CD4-positive, CD25-positive, alpha-beta regulatory T cell (primary cell): ENCODE results near the gene HARBI1. TPM values are rescaled to one million over a fixed set of nuclear protein-coding genes. Genes with fewer than 3 reads are reported as not detected.

Source experiments
- ATAC-seq, 2 donors: fragments of 150-1000 bp; cut with Tn5 transposase; one replicate each; pipeline ENCODE4 v1.10.0; 2021; ENCODE audit warnings: low read depth in 2 of 2, moderate number of reproducible peaks in 2 of 2, moderate library complexity in 1 of 2
- DNase-seq, 3 donors: peaks; one replicate each; pipeline versions ENCODE4 v3.0.0 to v3.0.0-alpha.2; 2012 to 2022; ENCODE audit warnings: mixed read lengths in 1 of 3
- H3K27ac ChIP-seq: one replicate; pipeline ENCODE4 v1.7.0; 2013; ENCODE audit warnings: mild to moderate bottlenecking, low read length; ENCODE audit not compliant: insufficient read depth, poor library complexity, severe bottlenecking
- H3K27me3 ChIP-seq: one replicate; pipeline ENCODE4 v1.7.0; 2013; ENCODE audit warnings: low read length; ENCODE audit not compliant: control insufficient read depth, insufficient read depth
- H3K36me3 ChIP-seq: one replicate; pipeline ENCODE4 v1.7.0; 2013; ENCODE audit warnings: mild to moderate bottlenecking, low read length, moderate library complexity; ENCODE audit not compliant: control insufficient read depth, insufficient read depth
- H3K4me1 ChIP-seq: 2 replicates; pipeline ENCODE4 v1.7.0; 2013; ENCODE audit warnings: mild to moderate bottlenecking, low read length; ENCODE audit not compliant: insufficient read depth, control insufficient read depth, poor library complexity, severe bottlenecking
- H3K4me3 ChIP-seq: one replicate; pipeline ENCODE4 v1.7.0; 2013; ENCODE audit warnings: low read depth, mild to moderate bottlenecking, low read length, moderate library complexity
- H3K9me3 ChIP-seq, 2 experiments: 1 replicate in 1 of 2; 2 replicates in 1 of 2; pipeline ENCODE4 v1.7.0; 2013; ENCODE audit warnings: low read length in 2 of 2, mild to moderate bottlenecking in 1 of 2, moderate library complexity in 1 of 2; ENCODE audit not compliant: control insufficient read depth in 2 of 2
- H3K27ac Mint-ChIP-seq, 3 donors: one replicate each; pipeline ENCODE4 v1.8.0; 2020 to 2022; ENCODE audit warnings: mild to moderate bottlenecking in 3 of 3, mixed read lengths in 3 of 3, moderate library complexity in 2 of 3
- H3K27me3 Mint-ChIP-seq: one replicate; pipeline ENCODE4 v1.8.0; 2022; ENCODE audit warnings: mild to moderate bottlenecking, mixed read lengths
- H3K36me3 Mint-ChIP-seq: one replicate; pipeline ENCODE4 v1.8.0; 2020; ENCODE audit warnings: mixed read lengths
- H3K4me1 Mint-ChIP-seq, 4 donors: one replicate each; pipeline ENCODE4 v1.8.0; 2020 to 2022; ENCODE audit warnings: mixed read lengths in 4 of 4, mild to moderate bottlenecking in 1 of 4
- H3K4me3 Mint-ChIP-seq, 4 donors: one replicate each; pipeline ENCODE4 v1.8.0; 2020 to 2022; ENCODE audit warnings: mild to moderate bottlenecking in 4 of 4, mixed read lengths in 4 of 4, moderate library complexity in 3 of 4
- H3K9me3 Mint-ChIP-seq, 7 donors: one replicate each; pipeline ENCODE4 v1.8.0; 2020 to 2022; ENCODE audit warnings: mixed read lengths in 7 of 7, mild to moderate bottlenecking in 3 of 7, moderate library complexity in 2 of 7
- polyA plus RNA-seq, 4 donors: library from polyadenylated mRNA; unstranded; fragments of 300-500 nt; fragmentation: Illumina TruSeq; gene quantifications; one replicate each; pipeline ENCODE4 v1.2.3, GENCODE V29; 2021
- total RNA-seq: library from RNA; stranded (reverse); gene quantifications from one replicate; pipeline ENCODE4 v1.2.3, GENCODE V29; 2022

The HARBI1 gene
- total and polyA plus RNA-seq, 5 donors from 2014 or later = 8.4 to 19.2 (median 10.2) TPM

DNA sequence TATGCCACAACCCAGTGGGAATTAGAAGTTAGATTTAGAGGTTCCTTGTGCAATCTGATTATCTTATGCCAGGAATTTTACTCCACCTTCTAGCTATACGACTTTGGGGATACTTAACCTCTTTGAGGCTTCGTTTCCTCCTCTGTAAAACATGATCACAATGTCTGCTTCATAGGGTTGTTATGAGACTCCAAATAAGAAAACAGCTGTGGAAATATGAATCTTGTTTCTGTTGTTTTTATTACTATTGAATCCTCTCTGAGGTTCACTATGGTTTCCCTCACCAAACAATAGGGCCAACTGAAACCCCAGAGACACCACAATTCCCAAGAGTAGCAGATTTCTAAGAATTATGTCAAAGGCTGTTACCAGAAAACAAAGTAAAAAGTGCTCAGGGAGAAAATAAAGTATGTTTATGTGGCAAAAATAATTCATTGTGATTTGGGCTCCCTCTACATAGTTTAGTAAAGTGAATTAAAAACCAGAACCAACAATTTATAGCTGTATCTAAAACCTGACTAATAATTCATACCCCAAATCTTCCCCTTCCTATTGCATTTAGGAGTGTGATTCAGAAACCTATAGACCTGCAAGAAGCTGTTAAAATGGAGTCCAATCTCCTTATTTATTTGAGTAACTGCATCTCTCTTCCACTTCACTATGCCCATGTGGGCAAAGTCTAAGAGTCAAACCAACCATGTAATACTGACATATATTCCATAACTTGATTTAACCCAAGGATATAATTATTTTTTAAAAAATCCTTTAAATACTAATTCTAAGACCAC is 61.6 kb downstream of the HARBI1 start:
- peaks cover 27% of the 10 kb centered on the region for H3K4me1 ChIP-seq
- Mint-ChIP-seq H3K36me3 (peaks cover 5% of the 10 kb centered on the region), H3K4me1 (peaks cover 30 to 68% (median 58%) of the 10 kb centered on the region in 4 donors), H3K27ac (peak overlapping the region in 2 of 3 donors; percentile 9 to 68), H3K9me3 (no peaks in the 10 kb centered on the region), H3K27me3 (no peaks in the 10 kb centered on the region), H3K4me3 (peak overlapping the region in 1 of 4 donors; percentile 59)
- peak in 1 of 3 donors; percentile 55 for DNase-seq
- no peak overlapping the region for H3K27ac ChIP-seq
- ATAC-seq = no peak
- peaks cover 2% of the 10 kb centered on the region for H3K36me3 ChIP-seq
- no peaks in the 10 kb centered on the region for H3K27me3 ChIP-seq
- H3K9me3 ChIP-seq = no peaks in the 10 kb centered on the region
- H3K4me3 ChIP-seq = no peak overlapping the region

DNA sequence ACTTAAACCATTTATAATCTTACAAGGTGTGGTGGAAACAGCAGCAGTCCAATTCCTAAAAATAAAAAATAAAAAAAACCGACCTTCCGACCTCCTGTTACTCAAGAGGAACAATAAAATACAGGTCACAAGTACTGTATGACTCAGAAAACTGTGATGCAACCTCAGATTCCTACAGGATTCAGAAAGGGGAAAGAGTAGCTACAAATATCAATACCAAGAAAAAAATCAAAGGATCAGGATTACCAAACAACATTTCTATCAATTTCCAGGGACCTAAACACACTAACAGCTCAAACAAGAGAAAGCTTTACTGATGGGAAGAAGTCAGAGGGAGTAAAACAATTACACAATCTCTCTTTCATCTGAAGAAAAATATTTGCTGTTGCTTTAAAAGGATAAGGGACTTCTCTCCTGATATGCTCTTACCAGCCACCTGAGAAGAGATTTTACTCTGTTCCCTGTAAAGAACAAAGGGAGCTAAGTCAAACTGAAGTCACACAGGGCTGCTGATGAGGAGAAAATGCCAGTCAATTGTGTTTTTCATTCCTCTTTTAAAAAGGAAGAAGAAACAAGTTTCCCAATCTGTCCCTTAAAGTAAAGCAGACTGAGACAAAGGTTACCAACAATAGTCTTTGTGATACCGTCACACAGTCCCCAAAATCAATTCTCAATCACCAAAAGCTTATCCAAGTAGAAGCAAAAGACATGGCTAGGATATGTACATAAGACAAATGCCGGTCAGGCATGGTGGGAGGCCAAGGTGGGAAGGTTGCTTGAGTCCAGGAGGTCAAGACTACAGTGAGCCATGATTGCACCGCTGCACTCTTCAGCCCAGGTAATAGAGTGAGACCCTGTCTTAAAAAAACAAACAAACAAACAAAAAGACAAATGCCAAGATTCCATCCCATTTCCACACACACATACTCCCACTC is 62.5 kb downstream of the HARBI1 start:
- no peaks in the 10 kb centered on the region for H3K9me3 Mint-ChIP-seq
- Histone ChIP-seq H3K9me3 (no peaks in the 10 kb centered on the region), H3K4me1 (peaks cover 24% of the 10 kb centered on the region), H3K4me3 (no peak overlapping the region), H3K36me3 (peaks cover 2% of the 10 kb centered on the region), H3K27ac (no peak overlapping the region), H3K27me3 (no peaks in the 10 kb centered on the region)
- H3K27me3 Mint-ChIP-seq = no peaks in the 10 kb centered on the region
- H3K27ac Mint-ChIP-seq = peak overlapping the region in 2 of 3 donors; percentile 11 to 51
- H3K36me3 Mint-ChIP-seq = peaks cover 5% of the 10 kb centered on the region
- DNase-seq = no peak
- no peak for ATAC-seq
- peaks cover 31 to 68% (median 59%) of the 10 kb centered on the region in 4 donors for H3K4me1 Mint-ChIP-seq
- peak overlapping the region in 2 of 4 donors; percentile 52 to 59 for H3K4me3 Mint-ChIP-seq

DNA sequence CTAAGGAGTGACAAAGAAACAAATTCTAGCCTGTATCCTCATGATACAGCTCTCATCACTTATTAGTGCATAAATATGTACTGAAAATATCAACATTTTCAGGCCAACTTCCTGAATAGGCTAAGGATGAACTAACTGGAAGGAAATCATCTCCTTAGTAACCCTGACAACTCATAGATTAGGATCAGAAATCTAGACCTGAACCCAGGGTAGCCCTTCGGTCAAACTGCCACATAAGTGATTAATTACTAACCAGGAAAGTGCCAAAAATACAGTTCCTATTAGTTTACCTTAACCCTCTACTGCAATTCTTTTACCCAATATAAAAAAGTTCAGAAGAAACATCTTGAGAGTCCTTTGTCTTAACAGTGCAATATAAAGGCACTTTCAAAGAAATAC is 63.2 kb downstream of the HARBI1 start:
- H3K4me3 Mint-ChIP-seq = peak overlapping the region in 1 of 4 donors; percentile 28
- DNase-seq (no peak), ATAC-seq (no peak)
- peaks cover 5% of the 10 kb centered on the region for H3K36me3 Mint-ChIP-seq
- Histone ChIP-seq H3K4me1 (peaks cover 17% of the 10 kb centered on the region), H3K9me3 (no peaks in the 10 kb centered on the region), H3K27me3 (no peaks in the 10 kb centered on the region), H3K36me3 (peaks cover 2% of the 10 kb centered on the region), H3K27ac (no peak overlapping the region), H3K4me3 (no peak overlapping the region)
- no peaks in the 10 kb centered on the region for H3K9me3 Mint-ChIP-seq
- peak overlapping the region in 1 of 3 donors; percentile 11 for H3K27ac Mint-ChIP-seq
- no peaks in the 10 kb centered on the region for H3K27me3 Mint-ChIP-seq
- H3K4me1 Mint-ChIP-seq = peaks cover 35 to 65% (median 56%) of the 10 kb centered on the region in 4 donors

Other genes with a start within 250 kb of the HARBI1 start
- 6.1 TPM for gene MDK, start 235.6 kb downstream of the HARBI1 start, total RNA-seq
- gene MDK, start 235.6 kb downstream of the HARBI1 start, polyA plus RNA-seq = not detected
- gene CHRM4, start 225.5 kb downstream of the HARBI1 start, total RNA-seq = 2.8 TPM
- 1 to 10 TPM in 1 of 4 donors, under 1 TPM in 2, not detected in 1; 0.15 to 1.1 (median 0.84) TPM for gene CHRM4, start 225.5 kb downstream of the HARBI1 start, polyA plus RNA-seq
- 61.0 TPM for gene AMBRA1, start 23.2 kb downstream of the HARBI1 start, total RNA-seq
- 10 to 100 TPM in 3 of 4 donors, 1 to 10 TPM in 1; 8.2 to 18.3 (median 12.0) TPM for gene AMBRA1, start 23.2 kb downstream of the HARBI1 start, polyA plus RNA-seq
- 135 TPM for gene ATG13, start 326 bp upstream of the HARBI1 start, total RNA-seq
- 10 to 100 TPM; 69.0 to 88.8 (median 76.8) TPM for gene ATG13, start 326 bp upstream of the HARBI1 start, polyA plus RNA-seq
- gene ARHGAP1, start 83.4 kb upstream of the HARBI1 start, total RNA-seq = 72.5 TPM
- 10 to 100 TPM; 46.6 to 63.6 (median 51.1) TPM for gene ARHGAP1, start 83.4 kb upstream of the HARBI1 start, polyA plus RNA-seq
- 12.4 TPM for gene ZNF408, start 83.8 kb upstream of the HARBI1 start, total RNA-seq
- gene ZNF408, start 83.8 kb upstream of the HARBI1 start, polyA plus RNA-seq = 10 to 100 TPM in 1 of 4 donors, 1 to 10 TPM in 3; 6.3 to 12.9 (median 8.0) TPM
- gene F2, start 102.0 kb upstream of the HARBI1 start, total RNA-seq = not detected
- gene F2, start 102.0 kb upstream of the HARBI1 start, polyA plus RNA-seq = not detected
- gene CKAP5, start 229.1 kb upstream of the HARBI1 start, total RNA-seq = 45.4 TPM
- gene CKAP5, start 229.1 kb upstream of the HARBI1 start, polyA plus RNA-seq = 10 to 100 TPM in 3 of 4 donors, 1 to 10 TPM in 1; 8.7 to 14.1 (median 12.2) TPM